OCI-LY1 (cell line): ENCODE results near the gene OR4D1.

Experiments
- EZH2 ChIP-seq: fragments of 200-600 bp; sonication (generic), shearing (Covaris generic); IDR thresholded peaks from 2 replicates; pipeline ENCODE4 v1.8.0; 2017; ENCODE audit warnings: borderline replicate concordance, mixed run types, mild to moderate bottlenecking, antibody characterized with exemption, low read length, moderate library complexity, mixed read lengths
- TF ChIP-seq, protein P1 (sequence below): fragments of 200-600 bp; sonication (generic), shearing (Covaris generic); IDR thresholded peaks from 2 replicates; pipeline ENCODE4 v1.5.1; 2017; ENCODE audit warnings: mild to moderate bottlenecking, antibody characterized with exemption, low read length, moderate library complexity, mixed read lengths

DNA sequence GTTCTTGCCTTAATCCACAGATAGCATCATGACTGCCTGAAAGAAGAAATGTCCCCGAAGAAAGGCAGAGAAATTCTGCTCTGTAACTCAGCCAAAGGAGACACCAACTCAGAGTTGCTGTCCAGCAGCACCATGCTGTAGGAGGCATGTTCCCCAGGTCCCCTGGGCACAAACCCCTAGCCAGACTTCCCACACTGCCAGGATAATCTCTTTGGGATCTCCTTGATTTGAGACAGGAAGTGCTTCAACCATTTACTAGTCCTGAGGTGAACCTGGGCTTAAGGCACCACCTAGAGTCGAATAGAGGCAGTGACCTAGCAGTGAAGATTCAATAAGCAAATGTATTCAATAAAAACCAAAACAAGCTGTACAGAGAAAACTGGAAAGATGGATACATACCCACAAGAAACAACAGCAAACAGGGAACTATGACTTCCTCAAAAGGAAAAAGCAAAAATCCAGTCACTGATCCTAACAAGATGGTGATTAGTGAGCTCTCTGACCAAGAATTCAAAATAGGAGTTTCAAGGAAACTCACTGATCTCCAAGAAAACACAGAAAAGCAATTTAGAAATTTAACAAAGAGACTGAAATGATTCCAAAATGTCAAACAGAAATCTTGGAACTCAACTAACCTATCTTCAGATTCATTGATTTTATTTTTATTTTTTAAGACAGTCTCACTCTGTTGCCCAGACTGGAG, 24.3 kb downstream of the OR4D1 start:
- TF ChIP-seq, protein P1, sequence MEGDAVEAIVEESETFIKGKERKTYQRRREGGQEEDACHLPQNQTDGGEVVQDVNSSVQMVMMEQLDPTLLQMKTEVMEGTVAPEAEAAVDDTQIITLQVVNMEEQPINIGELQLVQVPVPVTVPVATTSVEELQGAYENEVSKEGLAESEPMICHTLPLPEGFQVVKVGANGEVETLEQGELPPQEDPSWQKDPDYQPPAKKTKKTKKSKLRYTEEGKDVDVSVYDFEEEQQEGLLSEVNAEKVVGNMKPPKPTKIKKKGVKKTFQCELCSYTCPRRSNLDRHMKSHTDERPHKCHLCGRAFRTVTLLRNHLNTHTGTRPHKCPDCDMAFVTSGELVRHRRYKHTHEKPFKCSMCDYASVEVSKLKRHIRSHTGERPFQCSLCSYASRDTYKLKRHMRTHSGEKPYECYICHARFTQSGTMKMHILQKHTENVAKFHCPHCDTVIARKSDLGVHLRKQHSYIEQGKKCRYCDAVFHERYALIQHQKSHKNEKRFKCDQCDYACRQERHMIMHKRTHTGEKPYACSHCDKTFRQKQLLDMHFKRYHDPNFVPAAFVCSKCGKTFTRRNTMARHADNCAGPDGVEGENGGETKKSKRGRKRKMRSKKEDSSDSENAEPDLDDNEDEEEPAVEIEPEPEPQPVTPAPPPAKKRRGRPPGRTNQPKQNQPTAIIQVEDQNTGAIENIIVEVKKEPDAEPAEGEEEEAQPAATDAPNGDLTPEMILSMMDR: peak; percentile 63
- TF ChIP-seq EZH2: no peak
